Right cardiac atrium (tissue), 5 donors: ENCODE results near the gene SPINK6. TPM values are rescaled to one million over a fixed set of nuclear protein-coding genes. Genes with fewer than 3 reads are reported as not detected.

ENCODE experiments used
- polyA plus RNA-seq: library from polyadenylated mRNA; stranded (reverse); fragments of 200-250 nt; gene quantifications from one replicate; pipeline ENCODE4 v1.2.3, GENCODE V29; 2013
- total RNA-seq, 4 donors: library from RNA; stranded (reverse); fragmentation: NEBNext Ultra II Directional; extraction: Animal tissue kit (Norgen Biotek cat#: 25700); gene quantifications; one replicate each; pipeline ENCODE4 v1.2.1, GENCODE V29; 2021
- donor health status: healthy with polysubstance abuse.
- donor health status: DM: no; HTN: yes; CAD: no.
- donor health status: DM: no; HTN: no; CAD: no.
- donor health status: DM: no; HTN: yes; CAD: no; lungs with severe emphysema.
- donor health status: DM: yes; HTN: yes; CAD: no.

SPINK6 gene
- total and polyA plus RNA-seq, 5 donors: not detected

Other genes with a start within 250 kb of the SPINK6 start
- 1 to 10 TPM in 2 of 4 donors, under 1 TPM in 2; 0.82 to 3.0 (median 1.6) TPM for gene SPINK5, start 139.1 kb upstream of the SPINK6 start, total RNA-seq
- gene SPINK5, start 139.1 kb upstream of the SPINK6 start, polyA plus RNA-seq: 1.3 TPM
- not detected for gene SPINK14, start 34.5 kb upstream of the SPINK6 start, total RNA-seq
- gene SPINK14, start 34.5 kb upstream of the SPINK6 start, polyA plus RNA-seq: not detected
- gene MARCOL, start 35.5 kb downstream of the SPINK6 start, total RNA-seq: not detected
- gene MARCOL, start 35.5 kb downstream of the SPINK6 start, polyA plus RNA-seq: not detected
- not detected for gene SPINK13, start 65.8 kb downstream of the SPINK6 start, total RNA-seq
- 0.72 TPM for gene SPINK13, start 65.8 kb downstream of the SPINK6 start, polyA plus RNA-seq
- not detected for gene SPINK7, start 109.4 kb downstream of the SPINK6 start, total RNA-seq
- gene SPINK7, start 109.4 kb downstream of the SPINK6 start, polyA plus RNA-seq: not detected
- 1 to 10 TPM in 1 of 4 donors, under 1 TPM in 2, not detected in 1; 0.69 to 1.2 (median 0.78) TPM for gene SPINK9, start 132.5 kb downstream of the SPINK6 start, total RNA-seq
- gene SPINK9, start 132.5 kb downstream of the SPINK6 start, polyA plus RNA-seq: 0.61 TPM
- 10 to 100 TPM; 36.1 to 44.2 (median 42.7) TPM for gene FBXO38, start 180.9 kb downstream of the SPINK6 start, total RNA-seq
- 17.0 TPM for gene FBXO38, start 180.9 kb downstream of the SPINK6 start, polyA plus RNA-seq